HCT116 (cell line): ENCODE data around the gene EPYC. TPM values are rescaled to one million over a fixed set of nuclear protein-coding genes. Genes with fewer than 3 reads are reported as not detected.

ENCODE experiments used
- ATAC-seq: fragments of 200-7000 bp; cut with Tn5 transposase; 2 replicates; pipeline ENCODE4 v1.9.1; 2020; ENCODE audit warnings: mild to moderate bottlenecking, moderate library complexity
- BruUV-seq: library from RNA; stranded (reverse); fragments of 400-500 nt; replicated peaks from 2 replicates; lab custom pipeline; 2021; lab: Mats Ljungman, UMichigan
- CTCF ChIA-PET: fragments of 300-600 bp; sonication (Branson Sonifier 250); formaldehyde crosslinking; loops from one replicate; lab custom pipeline; 2021; ENCODE audit warnings: antibody characterized with exemption; lab: Charles Lee
- POLR2A ChIA-PET: fragments of 300-600, 350-600 bp; sonication (Branson Sonifier 250); formaldehyde crosslinking; loops from one replicate; lab custom pipeline; 2021; ENCODE audit warnings: antibody characterized with exemption; lab: Charles Lee
- RAD21 ChIA-PET, 2 experiments: fragments of 300-600 bp; sonication (Branson Sonifier 250); formaldehyde crosslinking; loops; one replicate each; lab custom pipeline; 2023; ENCODE audit warnings: low total read pairs in 2 of 2; ENCODE audit not compliant: uncharacterized antibody in 2 of 2, unreplicated experiment in 2 of 2, low non-redundant PET in 1 of 2; lab: Charles Lee
- DNase-seq: peaks from one replicate; pipeline ENCODE4 v3.0.0-alpha.2; 2010; ENCODE audit warnings: low read depth, low spot score
- H2AFZ ChIP-seq: fragments of 200-600 bp; shearing (Covaris generic), sonication (generic); 2 replicates; pipeline ENCODE4 v1.6.1; 2017; ENCODE audit warnings: low read depth, mixed run types, mixed read lengths, antibody characterized with exemption, low read length; ENCODE audit not compliant: poor library complexity, severe bottlenecking
- H3K27ac ChIP-seq: 2 replicates; pipeline ENCODE4 v1.5.1; 2012; ENCODE audit warnings: low read depth, low read length
- H3K27me3 ChIP-seq: fragments of 200-600 bp; sonication (generic); 2 replicates; pipeline ENCODE4 v1.6.1; 2016; ENCODE audit warnings: mixed run types, low read length, mixed read lengths; ENCODE audit not compliant: insufficient read depth
- H3K36me3 ChIP-seq, 2 experiments: fragments of 200-500 bp in 1 of 2; fragments of 200-600 bp in 1 of 2; sonication (Bioruptor generic) in 1 of 2; sonication (generic) in 1 of 2; 2 replicates each; pipeline versions ENCODE4 v1.5.1 to v1.6.1; 2014 to 2016; ENCODE audit warnings: low read length in 2 of 2, inconsistent platforms in 1 of 2, mixed read lengths in 1 of 2, mixed run types in 1 of 2; ENCODE audit not compliant: insufficient read depth in 2 of 2, control insufficient read depth in 1 of 2
- H3K4me1 ChIP-seq, 2 experiments: fragments of 200-600 bp in 1 of 2; sonication (generic) in 1 of 2; 2 replicates each; pipeline versions ENCODE4 v1.5.1 to v1.6.1; 2012 to 2017; ENCODE audit warnings: low read length in 2 of 2, inconsistent platforms in 1 of 2, mild to moderate bottlenecking in 1 of 2, mixed read lengths in 1 of 2, mixed run types in 1 of 2, moderate library complexity in 1 of 2; ENCODE audit not compliant: insufficient read depth in 2 of 2, control insufficient read depth in 1 of 2
- H3K4me2 ChIP-seq: fragments of 200-600 bp; sonication (generic); 2 replicates; pipeline ENCODE4 v1.6.1; 2017; ENCODE audit warnings: mixed run types, low read length, mixed read lengths
- H3K4me3 ChIP-seq, 2 experiments: fragments of 200-600 bp in 1 of 2; sonication (generic) in 1 of 2; replicated peaks in 1 of 2; 2 replicates each; pipeline ENCODE4 v1.5.1; 2011 to 2016; ENCODE audit warnings: low read length in 2 of 2, control low read depth in 1 of 2, low read depth in 1 of 2, mild to moderate bottlenecking in 1 of 2, mixed read lengths in 1 of 2, mixed run types in 1 of 2
- H3K79me2 ChIP-seq: fragments of 200-600 bp; sonication (generic); 2 replicates; pipeline ENCODE4 v1.6.1; 2017; ENCODE audit warnings: mild to moderate bottlenecking, mixed run types, low read length, moderate library complexity, mixed read lengths; ENCODE audit not compliant: insufficient read depth
- H3K9ac ChIP-seq: fragments of 200-600 bp; sonication (generic); 2 replicates; pipeline ENCODE4 v1.6.1; 2016; ENCODE audit warnings: low read length, mixed read lengths
- H3K9me2 ChIP-seq: fragments of 200-600 bp; sonication (generic), shearing (Covaris generic); 2 replicates; pipeline ENCODE4 v1.6.1; 2017; ENCODE audit warnings: mixed run types, mild to moderate bottlenecking, moderate library complexity; ENCODE audit not compliant: insufficient read depth
- H3K9me3 ChIP-seq, 2 experiments: fragments of 200-500 bp in 1 of 2; fragments of 200-600 bp in 1 of 2; sonication (Bioruptor generic) in 1 of 2; sonication (generic) in 1 of 2; 2 replicates each; pipeline ENCODE4 v1.6.1; 2014 to 2017; ENCODE audit warnings: low read length in 2 of 2, mixed read lengths in 2 of 2, inconsistent platforms in 1 of 2, low read depth in 1 of 2, mild to moderate bottlenecking in 1 of 2, mixed run types in 1 of 2, moderate library complexity in 1 of 2; ENCODE audit not compliant: control insufficient read depth in 1 of 2, insufficient read depth in 1 of 2
- H4K20me1 ChIP-seq: fragments of 200-600 bp; sonication (generic), shearing (Covaris generic); 2 replicates; pipeline ENCODE4 v1.6.1; 2017; ENCODE audit warnings: mixed run types, mild to moderate bottlenecking, moderate library complexity; ENCODE audit not compliant: insufficient read depth
- EGR1 ChIP-seq: IDR thresholded peaks from 2 replicates; pipeline ENCODE4 v1.6.1; 2012; ENCODE audit warnings: low read depth
- ELF1 ChIP-seq: IDR thresholded peaks from 2 replicates; pipeline ENCODE4 v1.6.1; 2012; ENCODE audit warnings: low read depth, borderline replicate concordance
- EZH2phosphoT487 ChIP-seq: fragments of 200-600 bp; IDR thresholded peaks from 2 replicates; pipeline ENCODE4 v1.6.1; 2018; ENCODE audit warnings: antibody characterized with exemption, borderline replicate concordance
- FOSL1 ChIP-seq: IDR thresholded peaks from 2 replicates; pipeline ENCODE4 v1.6.1; 2012; ENCODE audit warnings: low read depth
- JUND ChIP-seq: IDR thresholded peaks from 2 replicates; pipeline ENCODE4 v1.6.1; 2012
- MAX ChIP-seq: IDR thresholded peaks from 2 replicates; pipeline ENCODE4 v1.6.1; 2012
- POLR2AphosphoS5 ChIP-seq: IDR thresholded peaks from 2 replicates; pipeline ENCODE4 v1.6.1; 2011; ENCODE audit warnings: mild to moderate bottlenecking, low read depth, low read length, moderate library complexity
- RAD21 ChIP-seq: IDR thresholded peaks from 2 replicates; pipeline ENCODE4 v1.6.1; 2012; ENCODE audit warnings: low read depth, mild to moderate bottlenecking
- SIN3A ChIP-seq: IDR thresholded peaks from 2 replicates; pipeline ENCODE4 v1.6.1; 2012; ENCODE audit warnings: low read depth
- YY1 ChIP-seq: IDR thresholded peaks from 2 replicates; pipeline ENCODE4 v1.6.1; 2011; ENCODE audit warnings: low read length, low read depth, moderate library complexity, mild to moderate bottlenecking; ENCODE audit not compliant: insufficient replicate concordance; ENCODE audit errors: extremely low read depth
- ZFX ChIP-seq: fragments of 450-650 bp; IDR thresholded peaks from 2 replicates; pipeline ENCODE4 v1.6.1; 2017
- intact Hi-C: fragments of 100-400 bp; cut with micrococcal nuclease; formaldehyde crosslinking; loops from 2 replicates; pipeline ENCODE4 v1.10.0; 2022
- total RNA-seq: library from RNA; stranded (reverse); gene quantifications from one replicate; pipeline ENCODE4 v1.2.1, GENCODE V29; 2021; ENCODE audit not compliant: unreplicated experiment
- TF ChIP-seq, protein P1 (sequence below), 3 experiments: fragments of 200-600 bp in 1 of 3; sonication (generic) in 1 of 3; IDR thresholded peaks in 2 of 3; conservative IDR thresholded peaks in 1 of 3; 2 replicates each; pipeline ENCODE4 v1.5.1; 2012 to 2017; ENCODE audit warnings: low read depth in 2 of 3, low read length in 2 of 3, antibody characterized with exemption in 1 of 3, borderline replicate concordance in 1 of 3, control low read depth in 1 of 3, mild to moderate bottlenecking in 1 of 3, mixed read lengths in 1 of 3, mixed run types in 1 of 3, moderate library complexity in 1 of 3; ENCODE audit not compliant: insufficient read depth in 1 of 3

EPYC gene
- total RNA-seq, 1 experiment from 2014 or later = not detected

GRCh38 chr12:90921536-90921935 lies 83.2 kb downstream of the EPYC start:
- no peaks in the 10 kb centered on the region for H4K20me1 ChIP-seq
- ChIA-PET CTCF (interaction anchor here (1.7 kb wide), 1 partner anchor 23 kb away, joined by 4 read pairs; no protein-coding TSS in a partner anchor), RAD21 (no interaction called here), POLR2A (no interaction called here)
- no TSS peak for BruUV-seq
- no peak overlapping the region for H3K9ac ChIP-seq
- no peak overlapping the region for H3K4me3 ChIP-seq
- no peak overlapping the region for H3K27ac ChIP-seq
- H3K9me2 ChIP-seq = no peaks in the 10 kb centered on the region
- no peaks in the 10 kb centered on the region for H3K9me3 ChIP-seq
- no peak overlapping the region for H3K4me2 ChIP-seq
- TF ChIP-seq EZH2phosphoT487 (no peak), SIN3A (no peak), RAD21 (no peak), FOSL1 (no peak), POLR2AphosphoS5 (no peak), ZFX (no peak), ELF1 (no peak), YY1 (no peak), EGR1 (no peak), JUND (no peak), MAX (no peak)
- TF ChIP-seq, protein P1, sequence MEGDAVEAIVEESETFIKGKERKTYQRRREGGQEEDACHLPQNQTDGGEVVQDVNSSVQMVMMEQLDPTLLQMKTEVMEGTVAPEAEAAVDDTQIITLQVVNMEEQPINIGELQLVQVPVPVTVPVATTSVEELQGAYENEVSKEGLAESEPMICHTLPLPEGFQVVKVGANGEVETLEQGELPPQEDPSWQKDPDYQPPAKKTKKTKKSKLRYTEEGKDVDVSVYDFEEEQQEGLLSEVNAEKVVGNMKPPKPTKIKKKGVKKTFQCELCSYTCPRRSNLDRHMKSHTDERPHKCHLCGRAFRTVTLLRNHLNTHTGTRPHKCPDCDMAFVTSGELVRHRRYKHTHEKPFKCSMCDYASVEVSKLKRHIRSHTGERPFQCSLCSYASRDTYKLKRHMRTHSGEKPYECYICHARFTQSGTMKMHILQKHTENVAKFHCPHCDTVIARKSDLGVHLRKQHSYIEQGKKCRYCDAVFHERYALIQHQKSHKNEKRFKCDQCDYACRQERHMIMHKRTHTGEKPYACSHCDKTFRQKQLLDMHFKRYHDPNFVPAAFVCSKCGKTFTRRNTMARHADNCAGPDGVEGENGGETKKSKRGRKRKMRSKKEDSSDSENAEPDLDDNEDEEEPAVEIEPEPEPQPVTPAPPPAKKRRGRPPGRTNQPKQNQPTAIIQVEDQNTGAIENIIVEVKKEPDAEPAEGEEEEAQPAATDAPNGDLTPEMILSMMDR (IDR thresholded peaks at IDR 0.05 in 2 of 3, conservative IDR thresholded peaks at IDR 0.05 in 1 of 3; ENCODE audit: borderline replicate concordance in 1 of 3, insufficient read depth in 1 of 3, low read depth in 2 of 3, low read length in 2 of 3) = no peak
- no peaks in the 10 kb centered on the region for H3K4me1 ChIP-seq
- H2AFZ ChIP-seq = no peak overlapping the region
- no peaks in the 10 kb centered on the region for H3K36me3 ChIP-seq
- ATAC-seq = no peak
- intact Hi-C loops = no loop called here
- no peaks in the 10 kb centered on the region for H3K27me3 ChIP-seq
- DNase-seq = no peak
- no peaks in the 10 kb centered on the region for H3K79me2 ChIP-seq
